ENCODE results near the gene GREB1L. TPM values are rescaled to one million over a fixed set of nuclear protein-coding genes. Genes with fewer than 3 reads are reported as not detected.

The GREB1L gene
- polyA plus RNA-seq, 1 donor from 2014 or later, result 23.3 TPM

GRCh38 chr18:21262244-21262643, 20.2 kb downstream of the GREB1L start:
- H3K4me3 ChIP-seq (ENCODE audit: low read length), result no peak overlapping the region
- no peaks in the 10 kb centered on the region for H4K20me1 ChIP-seq (ENCODE audit: insufficient read depth)
- H3K36me3 ChIP-seq (ENCODE audit: insufficient read depth, low read length), result no peaks in the 10 kb centered on the region
- no peaks in the 10 kb centered on the region for H3K9me2 ChIP-seq (ENCODE audit: insufficient read depth, low read length)
- H3K9ac ChIP-seq (ENCODE audit: low read length), result no peak overlapping the region
- H3K4me2 ChIP-seq (ENCODE audit: low read length), result no peak overlapping the region
- H3K27me3 ChIP-seq (ENCODE audit: insufficient read depth, low read depth, low read length), result no peaks in the 10 kb centered on the region
- H2AFZ ChIP-seq (ENCODE audit: low read depth, low read length), result no peak overlapping the region
- TF ChIP-seq REST (IDR thresholded peaks at IDR 0.05; ENCODE audit: borderline replicate concordance) (no peak), EZH2 (IDR thresholded peaks at IDR 0.05; ENCODE audit: borderline replicate concordance, insufficient read depth, low read length, poor library complexity, severe bottlenecking) (no peak), MXI1 (conservative IDR thresholded peaks at IDR 0.05; ENCODE audit: poor library complexity, severe bottlenecking) (no peak), TAF1 (IDR thresholded peaks at IDR 0.05; ENCODE audit: low read depth) (no peak), RAD21 (conservative IDR thresholded peaks at IDR 0.05) (no peak), POLR2AphosphoS5 (IDR thresholded peaks at IDR 0.05) (no peak), CTCF (IDR thresholded peaks at IDR 0.05; ENCODE audit: poor library complexity, severe bottlenecking) (no peak)
- no peaks in the 10 kb centered on the region for H3F3A ChIP-seq (ENCODE audit: insufficient read depth, low read length, poor library complexity, severe bottlenecking)
- peaks cover 13% of the 10 kb centered on the region for H3K79me2 ChIP-seq (replicated peaks; ENCODE audit: insufficient read depth, low read length)
- H3K27ac ChIP-seq (ENCODE audit: low read length), result no peak overlapping the region
- H3K9me3 ChIP-seq (ENCODE audit: low read length), result no peaks in the 10 kb centered on the region

GRCh38 chr18:21262979-21263378, 20.9 kb downstream of the GREB1L start:
- no peak overlapping the region for H3K4me3 ChIP-seq (ENCODE audit: low read length)
- no peaks in the 10 kb centered on the region for H3K27me3 ChIP-seq (ENCODE audit: insufficient read depth, low read depth, low read length)
- H3K4me2 ChIP-seq (ENCODE audit: low read length), result no peak overlapping the region
- H3K9me2 ChIP-seq (ENCODE audit: insufficient read depth, low read length), result no peaks in the 10 kb centered on the region
- no peaks in the 10 kb centered on the region for H4K20me1 ChIP-seq (ENCODE audit: insufficient read depth)
- H3K9me3 ChIP-seq (ENCODE audit: low read length), result no peaks in the 10 kb centered on the region
- H3K36me3 ChIP-seq (ENCODE audit: insufficient read depth, low read length), result no peaks in the 10 kb centered on the region
- no peak overlapping the region for H3K27ac ChIP-seq (ENCODE audit: low read length)
- no peak overlapping the region for H2AFZ ChIP-seq (ENCODE audit: low read depth, low read length)
- no peaks in the 10 kb centered on the region for H3F3A ChIP-seq (ENCODE audit: insufficient read depth, low read length, poor library complexity, severe bottlenecking)
- H3K79me2 ChIP-seq (replicated peaks; ENCODE audit: insufficient read depth, low read length), result peaks cover 13% of the 10 kb centered on the region
- TF ChIP-seq SMC3 (conservative IDR thresholded peaks at IDR 0.05; ENCODE audit: poor library complexity) (no peak), MXI1 (conservative IDR thresholded peaks at IDR 0.05; ENCODE audit: poor library complexity, severe bottlenecking) (no peak), RAD21 (conservative IDR thresholded peaks at IDR 0.05) (no peak), CTCF (IDR thresholded peaks at IDR 0.05; ENCODE audit: poor library complexity, severe bottlenecking) (no peak), REST (IDR thresholded peaks at IDR 0.05; ENCODE audit: borderline replicate concordance) (no peak), POLR2AphosphoS5 (IDR thresholded peaks at IDR 0.05) (no peak), TAF1 (IDR thresholded peaks at IDR 0.05; ENCODE audit: low read depth) (no peak), EZH2 (IDR thresholded peaks at IDR 0.05; ENCODE audit: borderline replicate concordance, insufficient read depth, low read length, poor library complexity, severe bottlenecking) (no peak), EP300 (conservative IDR thresholded peaks at IDR 0.05; ENCODE audit: poor library complexity, severe bottlenecking) (no peak)
- H3K9ac ChIP-seq (ENCODE audit: low read length), result no peak overlapping the region
